Activated naive CD4-positive, alpha-beta T cell (primary cell): ENCODE results near the gene COMMD6.
"Not testable (repeated sequence)": the region's sequence is repeated elsewhere in the genome, so short reads cannot be mapped to it uniquely, and the experiment has no call there.

Source experiments
- DNase-seq, 4 experiments: peaks; one replicate each; lab custom pipeline; 2025; lab: John Stamatoyannopoulos, UW

The COMMD6 gene

GRCh38 chr13:75537401-75538365, at the start of gene COMMD6:
TSS of gene COMMD6 (minus strand) at chr13:75537841. CDS start at chr13:75537805, 36 bp downstream.
- DNase-seq, result peak; percentile 17 to 57 (median 46)

DNA sequence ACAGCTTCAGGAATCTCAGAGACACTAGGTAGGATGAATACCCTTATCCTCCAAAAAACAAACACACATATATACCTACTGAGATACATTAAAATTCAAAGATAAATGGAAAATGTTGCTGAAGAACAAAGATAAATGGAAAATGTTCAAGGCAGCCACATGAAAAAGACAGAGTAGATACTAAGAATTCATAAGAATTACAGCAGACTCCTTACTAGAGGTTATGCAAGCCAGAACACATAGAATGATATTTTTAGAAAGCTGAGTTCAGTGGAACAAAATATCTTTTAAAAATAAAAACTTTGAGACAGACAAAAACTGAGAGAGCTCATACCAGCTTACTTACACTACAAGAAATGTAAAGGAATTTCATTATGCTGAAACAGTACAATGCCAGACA, 47.5 kb upstream of the COMMD6 start:
- no peak for DNase-seq

DNA sequence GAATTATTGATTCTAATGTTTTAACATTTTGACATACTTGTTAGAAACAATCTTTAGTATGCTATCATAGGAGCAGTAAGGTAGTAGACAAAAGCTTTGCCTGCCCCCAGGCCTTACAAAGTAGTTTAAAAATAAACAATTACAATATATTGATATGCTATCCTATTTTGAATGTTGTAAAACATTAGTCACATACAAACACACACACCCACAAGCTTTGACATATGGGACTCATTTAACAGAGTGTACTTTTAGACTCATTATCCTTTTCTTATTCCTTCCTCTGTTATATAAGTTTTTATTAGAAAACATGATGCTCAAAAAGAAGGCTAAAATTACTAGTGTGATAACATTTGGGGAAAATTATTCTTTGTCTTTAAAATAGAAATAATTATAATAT, 45.5 kb upstream of the COMMD6 start:
- DNase-seq, result no peak

GRCh38 chr13:75581874-75582640, 44.4 kb upstream of the COMMD6 start:
- DNase-seq, result no peak

DNA sequence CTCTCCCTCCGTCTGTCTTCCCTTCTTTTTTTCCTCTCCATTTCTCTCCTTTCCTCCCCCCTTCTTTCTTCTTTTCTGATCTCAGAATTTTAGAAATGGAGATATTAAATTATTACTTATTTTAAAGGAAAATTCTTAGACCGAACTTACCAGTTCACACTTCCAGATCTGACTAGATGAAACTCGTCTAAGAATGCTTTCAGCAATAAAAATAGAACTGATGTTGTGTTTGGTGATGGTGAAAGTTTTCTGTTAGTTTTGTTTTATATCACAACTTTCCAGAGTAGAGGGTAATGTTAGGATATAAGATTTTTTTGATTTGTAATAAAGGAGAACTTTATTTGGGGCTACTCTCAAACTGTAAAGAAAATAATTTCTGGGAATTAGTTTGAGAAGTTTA, 41.9 kb upstream of the COMMD6 start:
- no peak for DNase-seq

DNA sequence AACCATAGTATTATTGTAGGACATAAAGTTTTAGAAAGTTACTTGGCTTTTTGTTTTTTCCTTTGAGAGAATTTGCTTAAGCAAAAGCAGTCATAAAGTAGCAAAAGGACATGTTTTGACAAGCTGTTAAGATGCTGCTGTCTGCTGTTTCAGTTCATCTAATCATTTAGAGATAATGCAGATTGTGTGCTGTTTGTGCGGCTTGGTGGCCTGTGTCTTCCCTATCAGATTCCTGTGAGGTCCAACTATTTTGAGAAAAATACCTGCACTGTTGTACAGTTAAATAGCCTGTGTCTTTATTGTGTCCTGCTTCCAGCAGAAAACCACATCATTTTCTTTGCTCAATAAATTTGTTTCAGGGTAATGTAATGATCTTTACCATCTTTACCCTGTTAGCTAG, 31.9 kb upstream of the COMMD6 start:
- DNase-seq, result no peak

GRCh38 chr13:75566658-75567057, 29.0 kb upstream of the COMMD6 start:
- DNase-seq, result no peak

DNA sequence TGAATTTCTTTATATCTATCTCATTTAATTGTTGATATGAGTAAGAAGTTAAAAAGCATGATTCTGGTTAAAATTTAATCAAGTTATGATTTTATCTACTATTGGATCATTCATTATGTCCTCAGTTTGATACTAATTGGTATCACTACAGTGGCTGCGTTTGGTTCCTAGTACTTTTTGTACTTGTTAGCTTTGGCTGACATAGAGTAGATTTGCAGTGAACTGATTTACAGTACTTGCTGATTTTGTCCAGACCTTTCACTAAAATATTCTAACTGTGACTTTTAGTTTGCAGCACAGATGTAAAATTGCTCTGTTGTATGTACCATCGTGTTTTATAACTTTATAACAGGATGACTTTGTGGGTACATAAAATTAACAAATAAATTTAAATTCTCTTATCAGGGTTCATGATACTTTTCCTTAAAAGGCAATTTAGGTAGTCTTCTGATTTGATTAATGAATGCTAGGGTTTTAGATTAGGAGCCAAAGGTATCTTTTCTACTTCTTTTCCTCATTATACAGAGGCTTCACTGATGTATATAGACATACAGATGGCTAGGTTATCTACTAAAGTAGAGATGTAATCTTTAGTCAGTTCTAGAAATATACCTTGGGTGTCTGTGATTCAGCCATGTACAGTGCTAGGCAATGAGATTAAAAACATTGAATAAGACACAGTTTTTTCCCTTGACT, 20.7 kb upstream of the COMMD6 start:
- DNase-seq, result no peak

- DNase-seq, result no peak
These were observed 19.3 kb upstream of the COMMD6 start for GRCh38 chr13:75556961-75557360.

- DNase-seq, result no peak
These were observed 18.2 kb upstream of the COMMD6 start for GRCh38 chr13:75555836-75556235.

DNA sequence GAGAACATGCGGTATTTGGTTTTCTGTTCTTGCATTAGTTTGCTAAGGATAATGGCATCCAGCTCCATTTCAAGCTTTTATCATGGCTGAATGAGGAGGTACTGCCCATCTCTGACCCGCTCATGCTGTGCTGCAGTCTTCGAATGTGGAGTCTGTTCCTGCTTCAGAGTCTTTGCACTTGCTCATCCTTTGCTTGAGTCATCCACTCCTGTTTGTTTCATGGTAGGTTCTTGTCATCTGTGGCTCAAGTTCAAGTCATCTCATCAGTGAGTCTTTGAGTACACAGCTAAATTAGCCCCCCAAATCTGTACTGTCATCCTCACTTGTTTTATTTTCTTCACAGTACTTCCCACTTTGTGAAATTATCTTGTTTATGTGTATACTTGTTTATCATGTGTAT, 17.3 kb upstream of the COMMD6 start:
- no peak for DNase-seq

- DNase-seq, result no peak
These were observed 16.8 kb upstream of the COMMD6 start for GRCh38 chr13:75554464-75554863.

DNA sequence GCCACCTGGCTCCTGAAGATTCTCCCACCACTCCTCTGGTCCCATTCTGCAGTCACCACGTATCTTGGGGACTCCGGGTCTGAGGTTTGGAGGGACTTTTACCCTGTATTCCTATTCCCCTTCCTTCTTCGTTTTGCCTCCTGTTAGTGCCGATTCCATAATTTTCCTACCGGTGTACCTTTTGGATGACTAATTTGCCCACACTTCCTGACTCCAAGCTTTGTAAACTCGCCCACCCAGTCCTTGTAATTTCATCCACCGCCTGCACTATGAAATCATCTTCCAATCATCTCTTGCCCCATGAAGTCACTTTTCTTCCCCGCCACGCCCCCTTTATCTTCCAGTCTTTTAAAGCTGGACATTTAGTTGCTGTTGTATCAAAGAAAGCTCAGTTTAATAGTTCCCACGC, 12.5 kb upstream of the COMMD6 start:
- no peak for DNase-seq

DNA sequence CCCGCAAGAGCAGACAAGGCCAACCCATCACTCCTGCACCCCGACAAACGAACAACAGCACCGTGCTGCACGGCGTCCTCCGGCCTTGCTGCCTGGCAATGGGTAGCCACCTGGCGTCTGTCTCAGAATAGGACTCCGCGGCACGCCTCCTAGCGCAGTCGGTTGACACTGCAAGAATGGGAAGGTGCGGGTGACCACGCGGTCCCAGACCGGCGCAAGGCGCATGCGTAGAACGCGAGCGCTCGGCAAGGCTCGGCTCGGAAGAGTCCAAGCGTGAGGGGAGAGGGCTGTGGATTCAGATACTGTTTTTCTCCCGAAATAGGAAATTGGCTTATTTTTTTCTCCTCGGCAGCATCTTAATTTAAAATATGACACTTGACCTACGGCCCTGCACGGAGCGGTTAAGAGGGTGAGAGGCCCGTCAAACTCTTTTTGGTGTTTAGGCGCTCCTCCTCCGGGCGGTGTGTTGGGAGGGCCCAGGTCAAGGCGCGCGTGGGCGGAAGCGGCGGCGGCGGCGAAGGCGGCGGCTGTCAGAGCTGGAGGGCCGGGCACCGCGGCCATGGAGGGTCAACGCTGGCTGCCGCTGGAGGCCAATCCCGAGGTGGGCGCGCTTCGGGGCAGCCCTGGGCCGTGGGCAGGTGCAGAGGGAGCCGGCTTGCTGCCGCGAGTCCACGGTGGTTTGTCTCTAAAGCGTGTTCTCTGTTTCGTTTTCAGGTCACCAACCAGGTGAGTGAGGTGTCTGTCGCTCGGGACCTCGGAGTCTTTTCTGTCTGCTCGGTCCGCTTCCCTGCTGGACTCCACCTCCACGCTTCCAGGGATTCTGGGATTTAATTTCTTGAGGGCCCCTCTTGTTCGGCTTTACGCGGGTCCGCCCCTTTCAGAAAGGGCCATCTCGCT, 11.9 kb upstream of the COMMD6 start, which contains the start of gene UCHL3:
TSS of gene UCHL3 (plus strand) at position 530 of the 897 bp plus-strand sequence. CDS start at position 560, 30 bp downstream.
- peak; percentile 75 to 96 (median 94) for DNase-seq

GRCh38 chr13:75547917-75548316, 10.3 kb upstream of the COMMD6 start:
- no peak for DNase-seq

GRCh38 chr13:75545386-75545785, 7.7 kb upstream of the COMMD6 start:
- not testable (repeated sequence) for DNase-seq

- no peak for DNase-seq
These were observed 7.2 kb upstream of the COMMD6 start for GRCh38 chr13:75544681-75545330.

- no peak for DNase-seq
These were observed 4.3 kb upstream of the COMMD6 start for GRCh38 chr13:75541961-75542360.

DNA sequence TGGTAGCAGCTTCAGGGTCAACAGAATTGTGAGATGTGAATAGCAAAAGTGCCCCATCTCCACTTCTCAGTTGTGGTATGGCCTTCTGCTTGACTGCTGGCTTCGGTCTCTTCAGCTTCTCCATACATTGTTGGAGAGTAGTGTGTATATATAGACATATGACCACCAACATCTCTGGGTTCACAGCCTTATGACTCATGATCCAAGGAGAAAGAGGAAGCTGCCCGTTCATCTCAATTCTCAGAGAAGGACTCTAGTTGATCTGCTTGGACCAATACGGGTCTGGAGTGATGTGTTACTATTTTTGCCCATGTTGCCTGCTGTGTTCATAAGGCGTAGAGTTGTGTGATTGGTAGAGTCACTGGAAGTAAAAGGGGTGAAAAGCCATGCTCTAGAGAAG, 3.6 kb upstream of the COMMD6 start:
- no peak for DNase-seq

DNA sequence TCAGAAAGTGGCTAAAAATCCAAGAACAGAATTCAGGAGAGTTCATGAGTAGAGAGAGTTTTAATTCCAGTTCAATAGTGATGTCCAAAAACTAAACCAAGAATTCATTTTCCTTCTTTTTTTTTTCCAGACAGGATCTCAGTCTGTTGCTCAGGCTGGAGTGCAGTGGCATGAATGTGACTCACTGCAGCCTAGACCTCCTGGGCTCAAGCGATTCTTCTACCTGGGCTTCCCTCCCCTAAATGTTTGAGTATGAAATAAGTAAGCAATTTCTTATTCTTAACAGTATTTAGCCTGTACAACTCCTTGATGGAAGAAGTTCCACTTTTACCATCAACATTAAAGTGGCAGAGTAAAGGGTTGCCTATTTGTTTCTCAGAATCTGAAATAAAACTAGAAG, 3.8 kb downstream of the COMMD6 start:
- no peak for DNase-seq

DNA sequence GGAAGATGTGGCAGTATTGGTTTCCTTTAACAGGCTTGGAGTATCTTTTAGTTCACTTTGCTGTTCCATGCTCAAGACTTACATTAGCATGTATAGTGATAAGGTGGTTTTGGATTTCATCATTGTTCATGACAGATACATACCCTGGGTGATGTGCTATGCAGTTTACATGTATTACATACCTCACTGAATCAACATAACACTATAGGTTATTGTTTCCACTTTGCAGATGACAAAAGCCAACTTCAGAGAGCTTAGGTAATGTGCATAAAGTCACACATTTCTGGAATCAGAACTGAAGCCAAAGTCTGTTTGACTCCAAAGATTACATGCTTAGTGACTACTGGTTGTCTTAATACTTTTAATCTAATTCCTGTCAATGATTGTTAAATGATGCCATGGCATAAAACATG, 7.1 kb downstream of the COMMD6 start:
- no peak for DNase-seq
